AG08395 (cell line): ENCODE measurements around the gene SKIC8.
"Not testable (repeated sequence)": the region's sequence is repeated elsewhere in the genome, so short reads cannot be mapped to it uniquely, and the experiment has no call there.

ENCODE experiments used
- DNase-seq: peaks from one replicate; pipeline ENCODE4 v3.0.0; 2012; ENCODE audit warnings: mixed read lengths, low spot score

SKIC8 gene

DNA sequence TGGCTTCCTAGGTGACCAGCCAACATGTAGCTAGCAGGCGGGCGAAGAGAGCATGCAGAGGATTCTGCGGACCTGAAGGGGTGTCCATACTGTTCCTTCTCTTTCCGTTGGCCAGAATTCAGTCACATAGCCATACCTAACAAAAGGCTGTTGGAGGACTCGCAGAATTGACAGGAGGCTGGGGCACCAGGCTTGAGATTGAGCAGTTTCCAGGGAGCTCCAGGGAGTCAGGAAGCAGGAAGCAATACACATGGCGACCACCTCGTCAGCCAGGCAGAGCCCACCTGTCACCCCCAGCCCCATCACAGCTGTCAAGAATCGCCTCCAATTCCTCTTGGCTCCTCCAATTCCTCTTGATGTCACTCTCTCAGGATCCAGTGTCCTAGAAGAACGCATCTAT, 48.3 kb downstream of the SKIC8 start:
- no peak for DNase-seq

DNA sequence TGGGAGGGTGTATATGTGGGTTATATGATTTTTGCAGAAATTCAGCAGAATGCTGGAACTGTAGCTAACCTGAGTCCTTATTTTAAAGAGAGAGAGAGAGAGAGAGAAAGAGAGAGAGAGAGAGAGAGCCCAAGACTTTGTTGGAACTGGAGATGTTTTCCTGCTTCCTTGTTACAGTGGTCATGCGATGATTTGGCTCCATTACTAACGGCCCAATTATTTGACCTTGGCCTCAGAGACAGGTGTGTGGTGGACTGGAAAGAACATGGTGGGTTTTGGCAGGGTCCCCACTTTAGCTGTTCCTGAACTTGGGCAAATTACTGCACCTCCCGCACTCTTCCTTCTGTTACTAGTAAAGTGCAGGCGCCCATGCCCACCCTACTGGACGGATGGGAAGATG, 50.3 kb downstream of the SKIC8 start:
- no peak for DNase-seq

DNA sequence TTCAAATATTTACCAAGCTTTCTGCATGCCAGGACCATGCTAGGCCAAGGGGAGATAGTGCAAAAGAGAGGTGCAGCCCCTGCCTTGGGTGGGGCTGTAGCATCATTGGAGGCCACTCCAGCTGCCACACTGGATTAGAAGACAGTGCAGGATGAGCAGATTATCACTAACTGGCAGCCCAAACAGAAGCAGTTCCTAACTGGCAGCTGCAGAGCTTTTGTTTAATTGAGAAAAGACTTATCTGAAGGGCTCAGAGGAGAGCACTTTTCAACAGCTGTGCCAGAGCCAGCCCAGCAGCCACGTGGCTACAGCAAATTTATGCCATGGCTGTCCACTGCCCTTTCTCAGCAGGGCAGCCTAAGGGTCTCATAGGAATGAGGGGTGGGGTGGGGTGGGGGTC, 51.5 kb downstream of the SKIC8 start:
- no peak for DNase-seq

DNA sequence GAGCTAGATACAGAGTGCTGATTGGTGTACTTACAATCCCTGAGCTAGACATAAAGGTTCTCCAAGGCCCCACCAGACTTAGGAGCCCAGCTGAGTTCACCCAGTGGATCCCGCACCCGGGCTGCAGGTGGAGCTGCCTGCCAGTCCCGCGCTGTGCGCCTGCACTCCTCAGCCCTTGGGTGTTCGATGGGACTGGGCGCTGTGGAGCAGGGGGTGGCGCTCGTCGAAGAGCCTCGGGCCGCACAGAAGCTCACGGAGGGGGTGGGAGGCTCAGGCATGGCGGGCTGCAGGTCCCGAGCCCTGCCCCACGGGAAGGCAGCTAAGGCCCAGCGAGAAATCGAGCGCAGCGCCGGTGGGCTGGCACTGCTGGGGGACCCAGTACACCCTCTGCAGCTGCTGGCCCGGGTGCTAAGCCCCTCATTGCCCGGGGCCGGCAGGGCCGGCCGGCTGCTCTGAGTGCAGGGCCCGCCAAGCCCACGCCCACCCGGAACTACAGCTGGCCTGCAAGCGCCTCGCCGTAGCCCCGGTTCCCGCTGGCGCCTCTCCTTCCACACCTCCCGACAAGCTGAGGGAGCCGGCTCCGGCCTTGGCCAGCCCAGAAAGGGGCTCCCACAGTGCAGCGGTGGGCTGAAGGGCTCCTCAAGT, 53.3 kb downstream of the SKIC8 start:
- DNase-seq: not testable (repeated sequence)

DNA sequence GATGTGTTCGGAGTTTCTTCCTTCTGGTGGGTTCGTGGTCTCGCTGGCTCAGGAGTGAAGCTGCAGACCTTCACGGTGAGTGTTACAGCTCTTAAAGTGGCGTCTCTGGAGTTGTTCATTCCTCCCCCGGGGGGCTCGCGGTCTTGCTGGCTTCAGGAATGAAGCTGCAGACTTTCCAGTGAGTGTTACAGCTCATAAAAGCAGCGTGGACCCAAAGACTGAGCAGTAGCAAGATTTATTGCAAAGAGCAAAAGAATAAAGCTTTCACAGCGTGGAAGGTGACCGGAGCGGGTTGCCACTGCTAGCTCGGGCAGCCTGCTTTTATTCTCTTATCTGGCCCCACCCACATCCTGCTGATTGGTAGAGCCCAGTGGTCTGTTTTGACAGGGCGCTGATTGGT, 54.0 kb downstream of the SKIC8 start:
- not testable (repeated sequence) for DNase-seq

DNA sequence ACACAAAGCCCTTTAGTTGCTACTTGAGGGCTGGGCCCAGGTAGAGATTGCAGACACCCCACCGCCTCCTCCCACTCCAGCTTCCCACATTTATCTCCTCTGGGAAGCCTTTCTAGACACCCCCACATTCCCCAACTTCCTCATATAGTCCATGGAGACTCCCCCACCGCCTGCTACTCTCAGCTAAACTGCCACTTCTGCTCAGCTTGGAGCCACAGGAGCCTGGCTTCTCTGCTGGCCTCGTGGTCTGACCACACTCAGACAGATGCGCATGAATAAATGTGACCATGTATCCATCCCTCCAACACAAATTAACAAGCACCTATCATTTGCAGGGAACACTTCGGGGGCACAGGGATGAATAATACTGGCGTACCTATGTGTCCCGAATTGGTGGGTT, 54.5 kb downstream of the SKIC8 start:
- DNase-seq: no peak

DNA sequence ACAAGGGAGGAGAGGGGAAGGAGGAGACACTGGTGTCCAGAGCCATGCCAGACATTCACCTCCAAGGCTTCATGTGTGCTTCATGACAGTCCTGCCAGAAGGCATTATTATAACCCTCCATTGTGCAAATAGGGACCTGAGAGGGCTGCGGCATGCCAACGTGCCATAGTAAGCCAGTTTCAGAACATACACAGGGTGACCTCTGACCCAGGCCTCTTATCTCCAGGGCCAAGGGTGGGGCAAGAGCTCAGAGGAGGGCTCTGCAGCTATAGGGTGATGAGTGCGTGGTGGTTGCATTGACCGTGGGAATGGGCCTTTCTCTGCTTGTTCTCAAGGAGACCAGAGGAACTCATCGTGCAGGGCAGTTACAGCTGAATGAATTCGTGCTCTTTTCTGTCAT, 55.3 kb downstream of the SKIC8 start:
- no peak for DNase-seq

DNA sequence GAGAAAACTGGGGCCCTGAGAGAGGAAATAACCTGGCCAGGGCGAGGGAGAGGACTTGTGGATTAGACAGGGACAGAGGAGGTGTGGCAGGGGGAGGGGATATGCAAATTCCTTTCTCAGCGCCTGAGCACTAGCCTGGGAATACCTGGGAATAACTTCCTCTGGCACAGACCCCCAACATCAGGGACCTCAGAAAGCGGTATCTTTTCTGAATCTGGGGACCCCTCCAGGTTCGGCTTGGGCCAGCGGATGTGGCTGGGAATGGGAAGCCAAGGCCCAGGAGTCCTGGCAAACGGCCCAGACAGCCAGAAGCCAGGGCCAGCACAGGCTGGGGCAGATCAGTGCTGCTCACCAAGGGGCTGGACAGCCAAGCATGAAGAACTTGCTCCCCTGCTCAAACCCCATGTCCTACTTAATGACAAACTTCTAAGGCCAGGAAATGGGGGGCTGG, 55.9 kb downstream of the SKIC8 start:
- DNase-seq: no peak

DNA sequence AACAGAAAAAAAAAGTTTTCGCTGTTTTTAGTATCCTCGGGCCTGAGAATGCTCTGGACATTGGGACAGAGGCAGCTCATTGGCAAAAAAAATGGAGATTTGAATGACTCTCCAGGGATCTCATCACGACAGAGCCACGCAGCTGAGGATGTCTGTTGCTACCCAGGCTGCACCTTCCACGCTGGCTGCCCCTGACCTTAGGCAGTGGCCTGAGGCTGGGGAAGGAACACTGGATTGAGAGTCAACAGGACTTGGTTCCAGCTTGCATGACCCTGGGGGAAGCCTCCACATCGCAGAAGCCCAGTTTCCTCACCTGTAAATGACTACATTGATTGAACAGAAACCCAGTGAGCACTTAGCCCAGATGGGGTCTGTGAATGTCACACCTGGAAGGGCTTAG, 56.4 kb downstream of the SKIC8 start:
- no peak for DNase-seq

DNA sequence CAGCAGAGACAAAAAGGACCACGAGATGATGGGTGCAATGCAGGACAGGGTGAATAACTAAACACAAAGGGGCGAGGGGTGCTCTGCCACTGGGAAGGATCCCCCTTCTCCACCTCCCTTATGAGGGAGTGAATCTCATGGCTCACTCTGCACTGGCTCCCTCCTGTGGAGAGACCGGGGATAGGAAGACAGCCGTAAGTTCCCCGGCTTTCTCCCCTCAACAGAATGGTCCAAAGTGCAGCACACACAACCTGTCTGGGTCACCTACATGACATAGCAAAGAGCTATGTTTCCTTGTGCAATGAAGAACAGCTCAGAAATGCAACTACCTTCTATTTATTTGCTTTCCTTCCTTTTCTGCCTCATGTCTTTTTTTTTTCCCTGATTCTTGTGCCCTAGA, 57.3 kb downstream of the SKIC8 start:
- no peak for DNase-seq

DNA sequence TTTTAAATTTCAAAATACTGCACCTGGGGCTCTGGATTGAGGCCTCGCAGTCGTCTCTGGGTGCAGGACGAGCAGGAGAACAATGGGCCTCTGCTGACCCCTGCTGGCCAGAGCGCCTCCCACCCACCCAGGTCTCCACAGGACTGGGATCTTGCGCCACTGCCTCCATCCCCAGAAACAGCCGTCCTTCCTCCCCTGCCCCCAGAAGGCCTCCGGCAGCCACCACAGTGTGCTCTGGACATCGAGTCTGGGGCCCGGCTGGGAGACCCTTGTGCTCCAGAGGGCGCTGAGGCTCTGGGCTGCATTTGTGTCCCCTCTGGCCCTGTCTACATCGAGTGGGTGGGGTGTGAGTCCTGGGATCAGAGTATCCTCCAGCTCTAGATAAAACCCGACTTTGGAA, 58.4 kb downstream of the SKIC8 start:
- peak; percentile 91 for DNase-seq

DNA sequence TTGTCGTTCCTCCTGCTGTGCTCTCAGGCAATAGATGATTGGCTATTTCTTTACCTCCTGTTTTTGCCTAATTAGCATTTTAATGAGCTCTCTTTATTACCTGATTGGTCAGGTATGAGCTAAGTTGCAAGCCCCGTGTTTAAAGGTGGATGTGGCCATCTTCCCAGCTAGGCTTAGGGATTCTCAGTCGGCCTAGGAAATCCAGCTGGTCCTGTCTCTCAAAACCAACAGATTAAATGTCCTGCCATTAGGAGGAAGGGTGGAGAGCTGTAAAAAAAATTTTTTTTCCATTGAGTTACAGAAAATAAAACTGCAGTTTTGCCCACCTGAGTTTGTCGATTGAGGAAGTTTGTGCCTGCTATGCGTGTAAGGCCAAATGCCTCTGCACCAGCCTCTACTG, 59.6 kb downstream of the SKIC8 start:
- no peak for DNase-seq

DNA sequence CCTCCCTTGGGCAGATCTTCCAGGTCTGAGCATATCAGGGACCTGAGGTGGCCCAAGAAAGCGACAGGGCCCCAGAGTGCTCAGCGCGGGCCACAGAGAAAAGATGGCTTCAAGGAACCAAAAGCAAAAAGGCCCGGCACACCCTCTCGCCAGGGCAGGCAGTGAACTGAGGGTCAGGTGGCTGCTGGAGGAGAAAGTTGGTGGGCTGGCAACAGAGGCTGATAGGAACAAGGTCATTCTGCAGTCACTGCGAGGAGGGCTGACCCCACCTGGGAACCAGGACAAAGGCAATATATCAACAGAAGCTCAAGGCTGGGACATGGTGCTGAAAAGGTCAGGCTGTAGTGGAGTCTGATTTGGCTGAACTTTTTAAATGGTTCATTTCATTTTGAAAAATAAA, 62.3 kb downstream of the SKIC8 start:
- DNase-seq: no peak

DNA sequence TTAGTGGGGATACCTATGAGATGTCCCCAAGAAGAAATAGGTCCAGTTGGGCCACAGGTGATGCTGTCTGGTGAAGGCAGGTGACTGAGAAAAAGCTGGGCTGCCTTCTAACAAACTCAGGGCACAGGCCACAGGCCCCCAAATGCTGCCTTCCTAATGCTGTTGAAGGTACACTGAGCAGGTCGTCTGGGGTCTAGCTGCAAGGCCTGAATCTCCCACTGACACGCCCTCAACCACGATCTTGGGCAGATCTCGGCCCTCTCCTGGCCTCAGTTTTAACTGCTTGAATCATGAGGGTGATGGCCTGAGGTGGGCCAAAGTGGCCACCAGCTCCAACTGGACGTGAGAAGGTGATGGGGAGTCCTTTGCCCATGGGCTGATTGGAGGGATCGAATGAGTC, 62.9 kb downstream of the SKIC8 start:
- DNase-seq: no peak

DNA sequence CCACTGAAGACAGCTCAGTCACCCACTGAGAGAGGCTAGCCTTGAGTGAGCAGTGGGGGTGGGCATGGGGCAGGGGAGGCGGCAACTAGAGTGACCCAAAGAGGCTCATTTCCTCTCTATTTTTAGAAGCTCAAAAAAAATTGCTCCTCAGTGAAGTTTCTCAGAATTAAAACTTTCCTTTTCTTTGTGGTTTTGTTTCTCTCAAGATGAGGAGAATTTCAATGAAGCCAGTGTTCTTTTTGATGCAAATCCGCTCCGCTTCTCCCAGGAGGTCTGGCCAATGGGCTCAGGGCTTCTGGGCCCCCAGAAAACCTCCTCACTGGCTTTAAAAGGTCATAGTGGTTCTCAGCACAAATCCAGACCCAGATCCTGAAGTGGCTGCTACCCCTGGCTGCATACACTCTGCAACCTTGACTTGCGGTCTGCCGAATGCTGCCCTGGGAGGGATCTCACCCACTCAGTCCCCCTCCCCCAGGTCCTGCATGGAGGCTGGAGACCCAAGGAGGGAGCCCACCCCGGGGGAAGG, 64.8 kb downstream of the SKIC8 start, which contains the start of gene ACSBG1:
TSS of gene ACSBG1 (minus strand) at position 51 of the 526 bp plus-strand sequence. CDS start 64 bp downstream, outside the sequence.
- no peak for DNase-seq

DNA sequence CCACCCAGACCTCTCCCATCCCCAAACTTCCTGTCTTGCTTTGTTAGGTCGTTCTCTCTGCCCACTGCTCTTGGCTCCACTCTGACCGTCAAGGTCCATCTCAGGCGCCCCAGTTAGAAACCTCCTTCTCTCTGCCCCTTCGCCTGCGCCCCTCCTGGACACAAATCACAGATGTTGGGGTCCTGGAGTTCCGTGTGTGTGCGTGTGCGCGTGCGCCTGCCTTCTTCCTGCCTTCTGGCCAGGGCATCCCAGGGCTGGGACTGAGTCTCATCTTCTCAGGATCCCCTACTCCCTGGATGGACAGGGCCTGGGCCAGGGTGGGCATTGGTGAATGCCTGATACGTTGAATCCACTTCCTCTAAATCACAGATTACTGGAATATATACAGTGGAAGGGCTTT, 65.9 kb downstream of the SKIC8 start:
- DNase-seq: no peak
